Activated CD4-positive, alpha-beta memory T cell treated with anti-CD3 and anti-CD28 coated beads, Interleukin-2, amount 10 ng/mL, durations not matched to agents 7 days and 5 days (primary cell): ENCODE data around the gene AHRR. TPM values are rescaled to one million over a fixed set of nuclear protein-coding genes. Genes with fewer than 3 reads are reported as not detected.

ENCODE experiments used
- CTCF ChIA-PET: fragments of 350-600 bp; sonication (Branson Sonifier 250); formaldehyde crosslinking; loops from one replicate; lab custom pipeline; 2021; ENCODE audit warnings: antibody characterized with exemption, inconsistent platforms; lab: Charles Lee
- POLR2A ChIA-PET: fragments of 350-600 bp; sonication (Branson Sonifier 250); formaldehyde crosslinking; loops from one replicate; lab custom pipeline; 2021; ENCODE audit warnings: antibody characterized with exemption; lab: Charles Lee
- DNase-seq: peaks from one replicate; pipeline ENCODE4 v3.0.0-alpha.2; 2020
- H3K27ac Mint-ChIP-seq: one replicate; pipeline ENCODE4 v1.8.0; 2021; ENCODE audit warnings: mild to moderate bottlenecking, mixed read lengths
- H3K27me3 Mint-ChIP-seq: one replicate; pipeline ENCODE4 v1.8.0; 2021; ENCODE audit warnings: mixed read lengths
- H3K36me3 Mint-ChIP-seq: one replicate; pipeline ENCODE4 v1.8.0; 2021; ENCODE audit warnings: low read depth, mixed read lengths
- H3K4me1 Mint-ChIP-seq: one replicate; pipeline ENCODE4 v1.8.0; 2021; ENCODE audit warnings: mixed read lengths
- H3K4me3 Mint-ChIP-seq: one replicate; pipeline ENCODE4 v1.8.0; 2021; ENCODE audit warnings: mild to moderate bottlenecking, mixed read lengths
- H3K9me3 Mint-ChIP-seq: one replicate; pipeline ENCODE4 v1.8.0; 2021; ENCODE audit warnings: mixed read lengths
- total RNA-seq, 2 experiments: library from RNA; stranded (reverse); gene quantifications; one replicate each; pipeline ENCODE4 v1.2.3, GENCODE V29; 2021

The AHRR gene
- total RNA-seq, 2 experiments from 2014 or later: 23.6 to 24.6 TPM

- H3K9me3 Mint-ChIP-seq: no peaks in the 10 kb centered on the region
- ChIA-PET CTCF (interaction anchor here (1.6 kb wide), 2 partner anchors 9 to 12 kb away, joined by 3 to 6 read pairs; no protein-coding TSS in a partner anchor), POLR2A (interaction anchor here (1.0 to 1.8 kb wide), 9 partner anchors 10 to 74 kb away, joined by 3 to 9 read pairs (median 4); partner anchors contain the start of gene AHRR)
- no peak for DNase-seq
- peaks cover 31% of the 10 kb centered on the region for H3K36me3 Mint-ChIP-seq
- no peak overlapping the region for H3K27ac Mint-ChIP-seq
- H3K4me1 Mint-ChIP-seq: peaks cover 54% of the 10 kb centered on the region
- no peaks in the 10 kb centered on the region for H3K27me3 Mint-ChIP-seq
- no peak overlapping the region for H3K4me3 Mint-ChIP-seq
Observed at GRCh38 chr5:344668-345067, 23.2 kb downstream of the AHRR start.

- no peak for DNase-seq
- Mint-ChIP-seq H3K9me3 (no peaks in the 10 kb centered on the region), H3K27ac (peak overlapping the region; percentile 45), H3K4me1 (peaks cover 49% of the 10 kb centered on the region), H3K27me3 (no peaks in the 10 kb centered on the region), H3K4me3 (no peak overlapping the region), H3K36me3 (peaks cover 32% of the 10 kb centered on the region)
- CTCF ChIA-PET: interaction anchor here (1.1 to 1.4 kb wide), 2 partner anchors 10 to 29 kb away, joined by 3 read pairs; no protein-coding TSS in a partner anchor
- POLR2A ChIA-PET: interaction anchor here (1.0 to 1.9 kb wide), 4 partner anchors 8 to 47 kb away, joined by 3 to 9 read pairs (median 6); no protein-coding TSS in a partner anchor
Observed at GRCh38 chr5:345404-346195, 24.1 kb downstream of the AHRR start.

GRCh38 chr5:346229-346935 lies 24.9 kb downstream of the AHRR start:
- CTCF ChIA-PET: interaction anchor here (1.1 to 1.4 kb wide), 2 partner anchors 9 to 30 kb away, joined by 3 read pairs; no protein-coding TSS in a partner anchor
- no peak overlapping the region for H3K4me3 Mint-ChIP-seq
- peak overlapping the region; percentile 45 for H3K27ac Mint-ChIP-seq
- no peak for DNase-seq
- POLR2A ChIA-PET: interaction anchor here (1.0 to 1.9 kb wide), 3 partner anchors 9 to 32 kb away, joined by 3 to 9 read pairs (median 3); no protein-coding TSS in a partner anchor
- H3K9me3 Mint-ChIP-seq: no peaks in the 10 kb centered on the region
- peaks cover 48% of the 10 kb centered on the region for H3K4me1 Mint-ChIP-seq
- no peaks in the 10 kb centered on the region for H3K27me3 Mint-ChIP-seq
- peaks cover 40% of the 10 kb centered on the region for H3K36me3 Mint-ChIP-seq

GRCh38 chr5:347712-348284 lies 26.3 kb downstream of the AHRR start:
- no peak for DNase-seq
- ChIA-PET POLR2A (interaction anchor here (1.7 kb wide), 1 partner anchor 30 kb away, joined by 3 read pairs; no protein-coding TSS in a partner anchor), CTCF (no interaction called here)
- no peaks in the 10 kb centered on the region for H3K27me3 Mint-ChIP-seq
- no peaks in the 10 kb centered on the region for H3K9me3 Mint-ChIP-seq
- H3K4me3 Mint-ChIP-seq: no peak overlapping the region
- peaks cover 36% of the 10 kb centered on the region for H3K36me3 Mint-ChIP-seq
- H3K27ac Mint-ChIP-seq: no peak overlapping the region
- H3K4me1 Mint-ChIP-seq: peaks cover 36% of the 10 kb centered on the region

GRCh38 chr5:348726-349125 lies 27.2 kb downstream of the AHRR start:
- no peak for DNase-seq
- H3K27me3 Mint-ChIP-seq: no peaks in the 10 kb centered on the region
- H3K27ac Mint-ChIP-seq: no peak overlapping the region
- POLR2A ChIA-PET: interaction anchor here (1.7 kb wide), 1 partner anchor 29 kb away, joined by 3 read pairs; no protein-coding TSS in a partner anchor
- no peaks in the 10 kb centered on the region for H3K9me3 Mint-ChIP-seq
- H3K4me3 Mint-ChIP-seq: no peak overlapping the region
- H3K36me3 Mint-ChIP-seq: peaks cover 34% of the 10 kb centered on the region
- H3K4me1 Mint-ChIP-seq: peaks cover 31% of the 10 kb centered on the region
- CTCF ChIA-PET: interaction anchor here (1.0 kb wide), 1 partner anchor 98 kb away, joined by 3 read pairs; no protein-coding TSS in a partner anchor

DNA sequence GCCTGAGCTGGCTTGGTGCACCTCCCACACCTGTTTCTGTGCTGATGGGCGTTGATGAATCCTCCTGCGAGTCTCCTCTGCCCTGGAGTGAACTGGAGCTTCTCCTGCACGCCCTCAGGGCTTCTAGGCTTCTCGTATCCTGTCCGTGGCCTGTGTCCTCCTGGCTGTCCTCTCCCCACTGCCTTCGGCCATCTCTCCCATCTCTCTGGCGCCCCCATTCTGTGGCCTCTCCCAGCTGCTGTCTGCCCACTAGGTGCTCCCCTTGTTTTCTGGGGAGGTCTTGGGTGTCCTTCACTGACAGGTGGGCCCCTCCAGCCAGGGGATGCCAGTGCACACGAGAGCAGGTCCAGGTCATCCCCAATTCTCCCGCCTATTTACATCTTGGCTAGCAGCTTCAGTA lies 28.8 kb downstream of the AHRR start:
- no peaks in the 10 kb centered on the region for H3K9me3 Mint-ChIP-seq
- no peak overlapping the region for H3K27ac Mint-ChIP-seq
- H3K4me3 Mint-ChIP-seq: no peak overlapping the region
- DNase-seq: no peak
- H3K27me3 Mint-ChIP-seq: no peaks in the 10 kb centered on the region
- H3K4me1 Mint-ChIP-seq: peaks cover 27% of the 10 kb centered on the region
- ChIA-PET CTCF (interaction anchor here (0.9 kb wide), 1 partner anchor 53 kb away, joined by 3 read pairs; no protein-coding TSS in a partner anchor), POLR2A (interaction anchor here (1.0 kb wide), 1 partner anchor 18 kb away, joined by 3 read pairs; no protein-coding TSS in a partner anchor)
- H3K36me3 Mint-ChIP-seq: peaks cover 34% of the 10 kb centered on the region

DNA sequence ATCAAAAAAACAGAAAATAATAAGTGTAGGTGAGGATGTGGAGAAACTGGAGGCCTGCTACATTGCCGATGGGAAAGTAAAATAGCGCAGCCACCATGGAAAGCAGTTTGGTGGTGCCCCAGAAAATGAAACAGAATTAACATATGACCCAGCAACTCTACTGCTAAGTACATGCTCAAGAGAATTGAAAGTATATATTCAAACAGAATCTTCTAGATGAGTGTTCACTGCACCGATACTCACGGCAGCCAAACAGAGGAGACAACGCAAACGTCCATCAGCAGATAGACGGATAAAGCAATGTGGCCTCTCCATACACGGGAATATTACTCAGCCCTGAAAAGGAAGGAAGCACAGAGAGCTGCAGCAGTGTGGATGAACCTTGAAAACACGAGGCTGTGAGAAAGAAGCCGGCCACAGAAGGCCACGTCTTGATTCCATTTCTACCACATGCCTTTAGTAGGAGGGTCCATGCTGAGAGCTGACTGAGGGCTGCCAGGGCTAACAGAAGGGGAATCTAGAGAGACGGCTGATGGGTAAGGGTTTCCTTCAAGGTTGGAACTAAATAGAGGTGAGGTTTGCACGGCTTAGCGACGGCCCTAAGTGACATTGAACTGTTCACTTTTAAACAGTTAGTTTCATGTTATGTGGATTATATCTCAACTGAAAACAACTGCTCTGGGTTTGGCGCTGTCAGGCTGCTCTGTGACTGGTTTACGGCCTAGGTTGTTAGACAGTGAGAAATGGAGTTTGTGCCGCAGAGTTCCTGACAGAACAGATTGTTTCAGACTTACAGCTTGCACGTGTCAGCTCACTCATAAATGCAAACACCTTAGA lies 29.8 kb downstream of the AHRR start:
- POLR2A ChIA-PET: no interaction called here
- H3K36me3 Mint-ChIP-seq: peaks cover 37% of the 10 kb centered on the region
- no peak for DNase-seq
- peaks cover 19% of the 10 kb centered on the region for H3K4me1 Mint-ChIP-seq
- CTCF ChIA-PET: no interaction called here
- no peaks in the 10 kb centered on the region for H3K9me3 Mint-ChIP-seq
- H3K27me3 Mint-ChIP-seq: no peaks in the 10 kb centered on the region
- H3K4me3 Mint-ChIP-seq: no peak overlapping the region
- H3K27ac Mint-ChIP-seq: no peak overlapping the region

DNA sequence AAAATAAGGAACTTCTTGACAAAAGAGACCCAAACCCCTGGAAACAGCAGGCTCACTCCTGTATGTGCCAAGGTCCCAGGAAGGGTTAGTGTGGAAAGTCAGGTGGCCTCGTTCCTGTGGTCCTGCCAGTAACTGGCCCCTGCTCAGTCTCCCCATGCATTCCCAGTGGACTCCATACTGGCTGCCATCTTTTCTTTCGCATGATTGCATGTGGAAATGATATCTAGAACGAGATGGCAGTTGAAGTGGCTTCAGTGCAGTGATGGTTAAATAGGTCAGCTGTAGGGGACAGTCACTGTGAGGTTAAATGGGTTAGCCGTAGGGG lies 30.4 kb downstream of the AHRR start:
- peaks cover 34% of the 10 kb centered on the region for H3K36me3 Mint-ChIP-seq
- peaks cover 14% of the 10 kb centered on the region for H3K4me1 Mint-ChIP-seq
- no peak overlapping the region for H3K27ac Mint-ChIP-seq
- H3K9me3 Mint-ChIP-seq: no peaks in the 10 kb centered on the region
- CTCF ChIA-PET: no interaction called here
- DNase-seq: no peak
- POLR2A ChIA-PET: no interaction called here
- no peaks in the 10 kb centered on the region for H3K27me3 Mint-ChIP-seq
- H3K4me3 Mint-ChIP-seq: no peak overlapping the region

GRCh38 chr5:352639-353611 lies 31.4 kb downstream of the AHRR start:
- ChIA-PET CTCF (interaction anchor here (1.3 kb wide), 1 partner anchor 18 kb away, joined by 4 read pairs; no protein-coding TSS in a partner anchor), POLR2A (interaction anchor here (0.9 to 1.2 kb wide), 2 partner anchors 10 to 20 kb away, joined by 3 to 5 read pairs; no protein-coding TSS in a partner anchor)
- H3K27ac Mint-ChIP-seq: no peak overlapping the region
- H3K27me3 Mint-ChIP-seq: no peaks in the 10 kb centered on the region
- peaks cover 31% of the 10 kb centered on the region for H3K36me3 Mint-ChIP-seq
- H3K9me3 Mint-ChIP-seq: no peaks in the 10 kb centered on the region
- DNase-seq: no peak
- peaks cover 10% of the 10 kb centered on the region for H3K4me1 Mint-ChIP-seq
- H3K4me3 Mint-ChIP-seq: no peak overlapping the region

DNA sequence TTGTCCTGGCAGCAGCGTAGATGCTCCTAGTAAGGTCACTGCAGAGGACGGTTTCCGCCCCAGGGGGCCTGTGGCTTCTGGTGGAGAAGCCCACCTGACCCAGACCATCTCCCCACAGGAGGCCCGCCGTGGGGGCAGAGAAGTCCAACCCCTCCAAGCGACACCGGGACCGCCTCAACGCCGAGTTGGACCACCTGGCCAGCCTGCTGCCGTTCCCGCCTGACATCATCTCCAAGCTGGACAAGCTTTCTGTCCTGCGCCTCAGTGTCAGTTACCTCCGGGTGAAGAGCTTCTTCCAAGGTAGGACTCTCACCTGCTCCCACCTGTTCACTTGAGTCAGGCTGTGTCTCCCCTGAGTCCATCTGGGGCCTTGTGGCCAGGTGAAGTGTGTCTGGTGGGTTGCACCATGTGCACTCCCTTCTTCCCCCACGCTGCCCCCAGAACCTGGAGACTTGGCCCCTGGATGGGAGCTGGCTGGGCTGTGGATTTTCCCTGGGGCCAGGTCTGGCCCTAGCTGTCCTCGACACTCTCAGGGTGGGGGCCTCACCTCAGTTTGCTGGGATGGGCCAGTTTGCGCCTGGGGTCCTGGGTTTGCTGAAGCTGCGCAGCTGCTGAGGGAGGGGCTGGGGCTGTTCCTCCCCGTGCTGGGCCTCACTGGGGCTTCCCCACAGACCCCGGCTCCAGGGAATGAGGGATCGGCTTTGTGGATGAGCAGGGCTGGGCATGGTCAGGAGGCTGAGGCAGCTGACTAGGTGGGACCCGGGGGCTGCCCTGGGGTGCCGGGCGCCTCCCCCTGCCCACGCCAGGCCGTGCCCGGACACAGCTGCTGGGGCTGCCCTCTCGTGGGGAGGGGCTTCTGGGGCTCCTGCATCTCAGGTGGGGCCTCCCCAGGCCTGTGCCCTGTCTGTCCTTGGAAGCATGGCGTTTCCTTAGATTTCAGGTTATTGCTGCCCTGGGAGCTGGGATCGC lies 32.4 kb downstream of the AHRR start:
- H3K4me3 Mint-ChIP-seq: no peak overlapping the region
- H3K4me1 Mint-ChIP-seq: peaks cover 7% of the 10 kb centered on the region
- ChIA-PET CTCF (interaction anchor here (1.3 kb wide), 1 partner anchor 19 kb away, joined by 4 read pairs; no protein-coding TSS in a partner anchor), POLR2A (interaction anchor here (0.9 to 1.3 kb wide), 3 partner anchors 9 to 19 kb away, joined by 3 to 5 read pairs (median 3); no protein-coding TSS in a partner anchor)
- no peak overlapping the region for H3K27ac Mint-ChIP-seq
- DNase-seq: no peak
- H3K9me3 Mint-ChIP-seq: no peaks in the 10 kb centered on the region
- peaks cover 24% of the 10 kb centered on the region for H3K36me3 Mint-ChIP-seq
- H3K27me3 Mint-ChIP-seq: no peaks in the 10 kb centered on the region
